Gastrocnemius medialis (tissue), 4 donors: ENCODE data around the gene ADD2.

Source experiments
- POLR2A ChIP-seq, 2 donors: fragments of 450-650 bp; IDR thresholded peaks; one replicate each; pipeline ENCODE4 v1.6.1; 2017; ENCODE audit warnings: antibody characterized with exemption in 2 of 2, mild to moderate bottlenecking in 2 of 2, moderate library complexity in 2 of 2
- TF ChIP-seq, protein P1 (sequence below), 5 experiments: fragments of 450-650 bp in 3 of 5; fragments of 200-600 bp in 2 of 5; sonication (generic) in 2 of 5; IDR thresholded peaks in 4 of 5; conservative IDR thresholded peaks in 1 of 5; 1 replicate in 4 of 5; 2 replicates in 1 of 5; pipeline ENCODE4 v1.5.1; 2016 to 2019; ENCODE audit warnings: antibody characterized with exemption in 5 of 5, mild to moderate bottlenecking in 3 of 5, moderate library complexity in 3 of 5

DNA sequence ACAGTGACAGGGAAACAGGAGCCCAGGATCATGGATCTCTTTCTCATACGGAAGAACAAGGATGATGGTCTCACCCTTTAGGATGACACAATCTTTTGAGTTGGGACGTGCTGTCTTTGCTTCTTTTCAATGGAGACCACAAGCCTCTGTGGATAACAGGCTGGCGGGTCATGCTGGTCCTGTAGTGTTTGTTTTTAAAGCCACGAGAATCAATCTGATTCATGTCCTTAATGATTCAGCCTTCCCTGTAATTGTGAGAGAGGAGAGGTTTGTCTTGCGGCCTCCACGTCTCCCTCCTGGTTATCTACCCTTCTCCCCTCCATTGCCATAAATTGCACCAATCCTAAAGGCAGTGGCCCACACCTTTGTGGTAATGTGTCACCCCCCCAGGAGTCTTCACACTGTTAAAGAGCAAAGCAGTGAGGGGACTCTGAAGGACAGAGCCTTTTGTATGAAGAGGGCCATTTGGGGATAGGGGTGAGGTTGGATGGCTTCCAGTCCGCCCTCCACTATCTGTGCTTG is 126.7 kb downstream of the ADD2 start:
- TF ChIP-seq, protein P1, sequence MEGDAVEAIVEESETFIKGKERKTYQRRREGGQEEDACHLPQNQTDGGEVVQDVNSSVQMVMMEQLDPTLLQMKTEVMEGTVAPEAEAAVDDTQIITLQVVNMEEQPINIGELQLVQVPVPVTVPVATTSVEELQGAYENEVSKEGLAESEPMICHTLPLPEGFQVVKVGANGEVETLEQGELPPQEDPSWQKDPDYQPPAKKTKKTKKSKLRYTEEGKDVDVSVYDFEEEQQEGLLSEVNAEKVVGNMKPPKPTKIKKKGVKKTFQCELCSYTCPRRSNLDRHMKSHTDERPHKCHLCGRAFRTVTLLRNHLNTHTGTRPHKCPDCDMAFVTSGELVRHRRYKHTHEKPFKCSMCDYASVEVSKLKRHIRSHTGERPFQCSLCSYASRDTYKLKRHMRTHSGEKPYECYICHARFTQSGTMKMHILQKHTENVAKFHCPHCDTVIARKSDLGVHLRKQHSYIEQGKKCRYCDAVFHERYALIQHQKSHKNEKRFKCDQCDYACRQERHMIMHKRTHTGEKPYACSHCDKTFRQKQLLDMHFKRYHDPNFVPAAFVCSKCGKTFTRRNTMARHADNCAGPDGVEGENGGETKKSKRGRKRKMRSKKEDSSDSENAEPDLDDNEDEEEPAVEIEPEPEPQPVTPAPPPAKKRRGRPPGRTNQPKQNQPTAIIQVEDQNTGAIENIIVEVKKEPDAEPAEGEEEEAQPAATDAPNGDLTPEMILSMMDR (IDR thresholded peaks at IDR 0.05 in 4 of 5, conservative IDR thresholded peaks at IDR 0.05 in 1 of 5): no peak
- TF ChIP-seq POLR2A (IDR thresholded peaks at IDR 0.05): no peak
